Muscle layer of colon (tissue), 2 donors: ENCODE measurements around the gene PI3.

Source experiments
- H3K27ac ChIP-seq: one replicate; pipeline ENCODE4 v1.7.0; 2013; ENCODE audit warnings: low read depth, mild to moderate bottlenecking, low read length, moderate library complexity
- H3K27me3 ChIP-seq, 2 donors: one replicate each; pipeline ENCODE4 v1.7.0; 2013; ENCODE audit warnings: low read length in 2 of 2, mild to moderate bottlenecking in 2 of 2; ENCODE audit not compliant: insufficient read depth in 2 of 2, control insufficient read depth in 1 of 2
- H3K36me3 ChIP-seq: one replicate; pipeline ENCODE4 v1.7.0; 2013; ENCODE audit warnings: mild to moderate bottlenecking, low read length; ENCODE audit not compliant: insufficient read depth
- H3K4me1 ChIP-seq: one replicate; pipeline ENCODE4 v1.7.0; 2013; ENCODE audit warnings: mild to moderate bottlenecking, low read length; ENCODE audit not compliant: insufficient read depth
- H3K4me3 ChIP-seq, 2 donors: one replicate each; pipeline ENCODE4 v1.7.0; 2013; ENCODE audit warnings: low read length in 2 of 2, low read depth in 1 of 2, mild to moderate bottlenecking in 1 of 2, moderate library complexity in 1 of 2
- H3K9ac ChIP-seq: one replicate; pipeline ENCODE4 v1.7.0; 2013; ENCODE audit warnings: low read length
- H3K9me3 ChIP-seq: one replicate; pipeline ENCODE4 v1.7.0; 2013; ENCODE audit warnings: mild to moderate bottlenecking, low read length
- donor health status: abdominal sarcoma.
- donor health status: Adenocarcinoma of cecum.

The PI3 gene

DNA sequence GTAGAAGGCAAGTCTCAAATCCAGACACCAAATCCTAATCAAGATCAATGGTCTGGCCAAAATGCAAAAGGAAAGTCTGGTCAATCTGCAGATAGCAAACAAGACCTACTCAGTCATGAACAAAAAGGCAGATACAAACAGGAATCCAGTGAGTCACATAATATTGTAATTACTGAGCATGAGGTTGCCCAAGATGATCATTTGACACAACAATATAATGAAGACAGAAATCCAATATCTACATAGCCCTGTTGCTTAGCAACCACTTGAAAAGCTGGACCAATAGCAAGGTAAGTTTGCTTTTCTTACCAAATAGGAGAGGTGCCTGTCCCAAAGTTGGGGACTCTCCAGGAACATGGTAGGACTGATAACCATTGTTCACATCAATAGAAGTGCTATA is 48.4 kb downstream of the PI3 start:
- H3K36me3 ChIP-seq, result no peaks in the 10 kb centered on the region
- no peaks in the 10 kb centered on the region for H3K4me1 ChIP-seq
- H3K9me3 ChIP-seq, result no peaks in the 10 kb centered on the region
- no peaks in the 10 kb centered on the region for H3K27me3 ChIP-seq
- no peak overlapping the region for H3K4me3 ChIP-seq
- H3K9ac ChIP-seq, result no peak overlapping the region
- H3K27ac ChIP-seq, result no peak overlapping the region
